Measurements from ENCODE around the gene MORC3.
A peak's percentile ranks its signal among the peaks of the same experiment; 100 is the strongest.
"Not testable (repeated sequence)": the region's sequence is repeated elsewhere in the genome, so short reads cannot be mapped to it uniquely, and the experiment has no call there.

MORC3 gene

GRCh38 chr21:36321325-36322082 lies 1.5 kb downstream of the MORC3 start:
- peak overlapping the region; percentile 63 for H3K4me3 ChIP-seq (ENCODE audit: low read length)
- DNase-seq (ENCODE audit: low read depth, low spot score): peak; percentile 32

DNA sequence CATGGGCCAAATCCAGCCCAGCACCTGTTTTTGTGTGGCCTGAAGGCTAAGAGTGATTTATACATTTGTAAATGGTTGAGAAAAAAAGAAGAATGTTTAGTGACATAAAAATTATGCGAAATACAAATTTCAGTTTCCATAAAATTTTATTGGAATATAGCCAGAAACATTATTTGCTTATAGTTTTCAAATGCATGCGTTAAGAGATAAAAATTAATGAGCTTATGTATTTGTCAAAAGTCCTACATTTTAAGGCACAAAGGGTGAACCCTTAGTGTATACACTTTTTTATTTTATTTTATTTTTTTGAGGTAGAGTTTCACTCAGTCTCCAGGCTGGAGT lies 2.1 kb downstream of the MORC3 start:
- DNase-seq (ENCODE audit: low read depth, low spot score): no peak

DNA sequence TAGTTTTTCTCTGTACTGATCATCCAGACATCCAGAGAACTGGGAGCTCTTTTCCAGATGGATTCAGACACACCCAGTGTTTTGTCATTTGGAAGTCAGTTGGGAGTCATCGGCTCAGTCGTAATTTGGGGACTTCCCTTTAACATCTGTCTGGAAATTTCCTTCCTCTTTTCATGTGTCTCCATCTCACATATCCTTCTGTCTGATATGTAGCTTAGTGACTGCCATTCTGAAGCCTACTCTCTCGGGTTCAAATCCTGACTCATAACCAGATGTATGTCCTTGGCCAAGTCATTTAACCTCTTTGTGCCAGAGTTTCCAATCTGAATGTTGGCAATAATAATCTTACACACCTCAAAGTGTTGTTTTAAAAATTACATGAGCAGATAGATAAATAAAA lies 3.0 kb downstream of the MORC3 start:
- no peak overlapping the region for H3K4me3 ChIP-seq (ENCODE audit: low read length)
- no peak for DNase-seq (ENCODE audit: low read depth, low spot score)

More for the DNA sequence above, 2.1 kb downstream of the MORC3 start:
- peak overlapping the region; percentile 63 for H3K4me3 ChIP-seq (ENCODE audit: low read length)

GRCh38 chr21:36325373-36326010 lies 5.5 kb downstream of the MORC3 start:
- no peak overlapping the region for H3K4me3 ChIP-seq (ENCODE audit: low read length)
- DNase-seq (ENCODE audit: low read depth, low spot score): no peak

DNA sequence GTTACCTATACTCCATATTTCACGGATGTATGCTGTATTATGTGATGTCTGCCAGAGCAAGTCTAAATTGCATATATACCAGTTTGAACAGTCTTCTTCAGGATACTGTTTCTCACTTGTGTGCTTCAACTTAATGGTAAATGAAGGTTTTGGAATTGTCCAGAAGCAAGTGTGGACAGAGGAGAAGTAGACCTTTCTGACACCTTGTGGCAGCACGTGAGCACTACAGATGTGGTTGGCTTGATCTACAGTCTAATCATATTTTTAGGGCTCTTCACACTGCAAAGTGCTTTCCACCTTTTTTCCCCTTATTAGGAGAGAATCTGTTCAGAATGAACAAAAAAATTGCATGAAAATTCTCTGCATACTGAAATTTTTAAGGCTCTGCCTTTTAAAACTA lies 10.9 kb downstream of the MORC3 start:
- H3K4me3 ChIP-seq (ENCODE audit: low read length): no peak overlapping the region
- peak; percentile 31 for DNase-seq (ENCODE audit: low read depth, low spot score)

GRCh38 chr21:36337099-36337509 lies 17.1 kb downstream of the MORC3 start:
- no peak overlapping the region for H3K4me3 ChIP-seq (ENCODE audit: low read length)
- DNase-seq (ENCODE audit: low read depth, low spot score): no peak

- no peak for DNase-seq (ENCODE audit: low read depth, low spot score)
- no peak overlapping the region for H3K4me3 ChIP-seq (ENCODE audit: low read length)
These were observed 19.0 kb downstream of the MORC3 start for GRCh38 chr21:36338975-36339374.

- DNase-seq (ENCODE audit: low read depth, low spot score): not testable (repeated sequence)
These were observed 22.6 kb downstream of the MORC3 start for GRCh38 chr21:36342581-36342980.

DNA sequence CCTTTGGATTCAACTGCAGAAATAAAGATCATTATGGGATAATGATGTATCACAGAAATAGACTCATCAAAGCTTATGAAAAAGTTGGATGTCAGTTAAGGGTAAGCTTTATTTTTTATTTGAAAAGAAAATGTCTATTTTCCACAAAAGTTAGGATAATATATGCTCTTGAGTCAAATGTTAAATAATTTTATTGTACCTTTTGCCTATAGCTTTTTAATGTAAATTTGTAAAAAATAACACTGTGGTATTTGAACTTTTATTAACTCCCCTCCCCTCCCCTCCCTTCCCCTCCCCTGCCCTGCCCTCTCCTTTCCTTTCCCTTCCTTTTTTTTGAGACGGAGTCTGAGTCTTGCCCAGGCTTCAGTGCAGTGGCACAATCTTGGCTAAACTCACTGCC lies 24.9 kb downstream of the MORC3 start:
- DNase-seq (ENCODE audit: low read depth, low spot score): no peak
- H3K4me3 ChIP-seq (ENCODE audit: low read length): no peak overlapping the region

More at GRCh38 chr21:36342581-36342980, 22.6 kb downstream of the MORC3 start:
- H3K4me3 ChIP-seq (ENCODE audit: low read length): not testable (repeated sequence)

DNA sequence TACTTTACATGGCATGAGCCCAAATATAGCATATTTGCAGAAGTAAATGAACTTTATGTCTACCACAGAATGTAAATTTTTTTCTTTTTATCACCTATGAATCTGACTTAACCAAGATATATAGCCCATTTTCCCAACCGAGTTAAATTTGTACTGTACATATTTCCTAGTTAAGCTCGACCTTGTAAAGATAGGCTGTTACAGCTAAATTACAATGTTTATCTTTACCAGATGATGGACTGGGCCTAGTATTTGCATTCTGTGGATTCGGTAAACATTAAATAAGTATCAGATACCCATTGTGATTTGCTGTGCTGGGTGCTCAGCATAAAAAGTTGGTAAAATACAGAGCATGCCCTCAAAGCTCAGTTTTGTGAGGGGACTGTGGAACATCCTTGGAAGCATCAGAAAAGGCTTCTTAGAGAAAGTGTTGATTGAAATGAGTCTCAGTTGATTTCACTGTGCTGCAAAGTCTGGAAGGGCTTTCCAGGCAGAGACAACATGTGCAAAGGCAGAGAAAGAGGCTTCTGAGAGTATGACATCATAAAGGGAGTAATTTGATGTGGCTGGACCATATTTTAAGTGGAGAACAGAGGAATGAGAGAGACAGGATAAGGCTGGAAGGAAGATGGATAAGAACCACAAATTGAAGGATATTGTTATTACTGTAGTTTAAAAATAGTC lies 27.4 kb downstream of the MORC3 start:
- no peak for DNase-seq (ENCODE audit: low read depth, low spot score)
- H3K4me3 ChIP-seq (ENCODE audit: low read length): no peak overlapping the region

DNA sequence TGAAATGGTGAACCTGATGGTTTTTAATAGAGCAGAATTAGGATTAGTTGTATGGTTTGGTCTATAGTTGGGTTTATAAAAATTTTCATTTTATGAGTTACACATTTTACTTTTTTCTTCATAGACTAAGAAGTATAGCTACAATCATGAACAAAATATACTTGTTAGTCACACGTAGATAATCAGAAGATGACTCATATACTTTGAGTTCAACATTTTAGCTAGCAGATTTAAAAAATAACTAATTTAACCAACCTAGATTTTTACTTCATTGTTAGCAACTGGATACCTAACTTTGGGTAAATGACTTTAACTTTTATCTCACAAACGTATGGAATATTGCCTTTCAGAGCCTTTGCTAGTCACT lies 27.9 kb downstream of the MORC3 start:
- H3K4me3 ChIP-seq (ENCODE audit: low read length): no peak overlapping the region
- DNase-seq (ENCODE audit: low read depth, low spot score): no peak

DNA sequence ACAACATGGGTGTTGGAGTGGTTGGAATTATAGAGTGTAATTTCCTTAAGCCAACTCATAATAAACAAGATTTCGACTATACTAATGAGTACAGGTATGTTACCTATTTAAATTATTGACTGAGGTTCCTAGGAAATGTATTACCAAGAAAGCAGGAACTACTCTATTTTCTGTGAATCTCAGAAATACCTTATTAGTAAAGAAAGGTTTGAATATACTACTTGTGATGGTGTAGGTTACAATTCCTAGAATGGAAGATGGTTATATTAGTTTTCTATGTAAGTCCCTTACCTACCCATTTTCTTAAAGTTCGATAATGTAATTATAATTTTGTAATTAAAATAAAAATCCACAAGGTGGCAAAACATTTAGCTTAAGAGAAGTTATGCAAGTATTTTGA lies 29.3 kb downstream of the MORC3 start:
- no peak for DNase-seq (ENCODE audit: low read depth, low spot score)
- no peak overlapping the region for H3K4me3 ChIP-seq (ENCODE audit: low read length)

DNA sequence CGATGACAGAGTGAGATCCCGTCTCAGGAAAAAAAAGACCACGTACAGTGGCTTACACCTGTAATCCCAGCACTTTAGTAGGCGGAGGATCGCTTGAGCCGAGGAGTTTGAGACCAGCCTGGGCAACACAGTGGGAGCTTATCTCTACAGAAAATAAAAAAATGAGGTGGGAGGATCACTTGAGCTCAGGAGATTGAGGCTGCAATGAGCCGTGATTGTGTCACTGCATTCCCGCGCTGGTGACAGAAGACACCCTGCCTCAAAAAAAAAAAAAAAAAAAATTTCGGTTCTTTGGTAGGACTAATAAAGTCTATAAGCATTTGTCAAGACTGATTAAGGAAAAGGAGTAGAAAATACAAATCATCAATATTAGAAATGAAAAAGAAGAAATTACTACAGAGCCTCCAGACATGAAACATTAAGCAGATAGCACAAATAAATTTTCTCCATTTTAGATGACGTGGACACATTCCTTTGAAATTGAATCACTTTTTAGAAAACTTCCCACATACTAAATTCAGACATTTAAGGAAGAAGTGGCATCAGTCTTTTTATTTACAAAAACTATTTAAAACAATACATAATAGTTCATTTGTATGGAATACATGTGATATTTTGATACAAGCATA lies 30.4 kb downstream of the MORC3 start:
- H3K4me3 ChIP-seq (ENCODE audit: low read length): no peak overlapping the region
- DNase-seq (ENCODE audit: low read depth, low spot score): no peak

- no peak for DNase-seq (ENCODE audit: low read depth, low spot score)
- H3K4me3 ChIP-seq (ENCODE audit: low read length): no peak overlapping the region
These were observed 35.1 kb downstream of the MORC3 start for GRCh38 chr21:36354918-36355680.

- DNase-seq (ENCODE audit: low read depth, low spot score): no peak
- no peak overlapping the region for H3K4me3 ChIP-seq (ENCODE audit: low read length)
These were observed 35.9 kb downstream of the MORC3 start for GRCh38 chr21:36355868-36356267.

DNA sequence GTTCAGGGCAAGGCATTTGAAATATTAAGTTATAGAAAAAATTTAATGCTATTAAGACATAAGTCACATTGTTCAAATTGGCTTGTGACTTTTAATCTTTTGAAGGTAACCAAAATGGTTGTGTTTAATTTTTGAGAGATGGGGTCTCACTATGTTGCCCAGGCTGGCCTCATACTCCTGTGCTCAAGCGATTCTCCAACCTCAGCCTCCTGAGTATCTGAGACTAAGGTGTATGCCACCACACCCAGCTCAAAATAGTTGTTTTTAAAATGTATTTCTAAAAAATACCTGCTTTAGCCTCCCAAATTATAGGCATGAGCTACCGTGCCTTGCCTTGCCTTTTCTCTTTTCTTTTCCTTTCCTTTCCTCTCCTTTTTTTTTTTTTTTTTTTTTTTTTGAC lies 39.2 kb downstream of the MORC3 start:
- H3K4me3 ChIP-seq (ENCODE audit: low read length): no peak overlapping the region
- DNase-seq (ENCODE audit: low read depth, low spot score): no peak

GRCh38 chr21:36369064-36369685 lies 49.2 kb downstream of the MORC3 start:
- no peak overlapping the region for H3K4me3 ChIP-seq (ENCODE audit: low read length)
- DNase-seq (ENCODE audit: low read depth, low spot score): no peak

GRCh38 chr21:36375994-36376393 lies 56.0 kb downstream of the MORC3 start:
- no peak overlapping the region for H3K4me3 ChIP-seq (ENCODE audit: low read length)
- DNase-seq (ENCODE audit: low read depth, low spot score): no peak

DNA sequence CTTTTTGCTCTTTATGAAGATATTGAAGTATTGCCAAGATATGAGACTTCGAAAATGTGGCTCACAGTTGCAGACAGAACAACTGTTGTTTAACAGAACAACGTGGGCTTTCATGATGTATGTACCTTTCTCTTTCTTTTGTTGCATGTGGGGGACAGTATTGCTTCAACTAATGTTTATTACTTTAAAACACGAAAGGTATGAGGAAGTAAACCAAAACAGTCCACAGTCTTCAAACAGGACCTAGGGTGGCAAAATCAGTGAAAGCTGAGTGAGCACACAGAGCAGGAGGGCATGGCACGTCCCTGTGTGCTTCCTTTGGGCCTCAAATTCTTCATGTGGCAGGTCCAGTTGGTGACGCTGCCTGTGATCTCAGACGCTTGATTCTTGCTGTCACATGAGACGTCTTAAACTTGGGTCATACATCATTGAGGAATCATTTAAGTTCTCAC lies 57.4 kb downstream of the MORC3 start:
- H3K4me3 ChIP-seq (ENCODE audit: low read length): no peak overlapping the region
- no peak for DNase-seq (ENCODE audit: low read depth, low spot score)

Measured in Jurkat, Clone E6-1 (cell line).